GM10847 (cell line): Measurements from ENCODE around the gene NKD1.

ENCODE experiments used
- POLR2A ChIP-seq: IDR thresholded peaks from 2 replicates; pipeline ENCODE4 v1.6.1; 2011; ENCODE audit not compliant: insufficient read length; ENCODE audit errors: extremely low read depth

Gene NKD1

DNA sequence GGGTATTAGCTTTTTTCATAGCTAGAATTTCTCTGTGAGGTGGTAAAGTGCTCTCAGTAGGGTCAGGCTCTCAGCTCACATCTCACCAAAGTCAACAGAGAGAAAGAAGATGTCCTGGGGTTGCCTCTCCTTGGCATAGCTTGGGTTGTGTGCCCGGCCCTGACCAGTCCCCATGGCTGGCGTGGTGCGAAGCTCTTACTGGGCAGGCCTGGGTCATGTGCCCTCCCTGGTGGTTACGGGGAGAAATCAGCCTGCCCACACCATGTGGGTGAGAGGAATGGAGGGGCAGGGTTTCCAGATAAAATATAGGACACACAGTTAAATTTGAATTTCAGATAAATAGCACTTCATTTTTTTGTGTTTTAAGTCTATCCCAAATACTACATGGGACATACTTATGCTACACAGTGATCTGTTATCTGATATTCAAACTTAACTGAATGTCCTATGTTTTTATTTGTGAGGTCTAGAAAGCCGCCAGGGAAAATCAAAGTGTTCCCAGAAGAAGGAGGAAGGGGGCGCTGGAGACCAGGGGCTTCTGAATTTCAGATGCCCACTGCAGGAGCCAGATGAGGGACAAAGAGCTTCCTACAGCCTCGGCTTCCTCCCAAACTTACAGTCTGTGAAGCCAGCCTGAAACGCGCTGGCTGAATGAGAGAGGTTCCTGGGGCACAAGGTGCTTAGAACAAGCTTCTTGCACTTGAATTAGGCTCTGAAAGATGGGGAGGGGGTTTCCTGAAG, 45.4 kb downstream of the NKD1 start:
- TF ChIP-seq POLR2A: no peak

DNA sequence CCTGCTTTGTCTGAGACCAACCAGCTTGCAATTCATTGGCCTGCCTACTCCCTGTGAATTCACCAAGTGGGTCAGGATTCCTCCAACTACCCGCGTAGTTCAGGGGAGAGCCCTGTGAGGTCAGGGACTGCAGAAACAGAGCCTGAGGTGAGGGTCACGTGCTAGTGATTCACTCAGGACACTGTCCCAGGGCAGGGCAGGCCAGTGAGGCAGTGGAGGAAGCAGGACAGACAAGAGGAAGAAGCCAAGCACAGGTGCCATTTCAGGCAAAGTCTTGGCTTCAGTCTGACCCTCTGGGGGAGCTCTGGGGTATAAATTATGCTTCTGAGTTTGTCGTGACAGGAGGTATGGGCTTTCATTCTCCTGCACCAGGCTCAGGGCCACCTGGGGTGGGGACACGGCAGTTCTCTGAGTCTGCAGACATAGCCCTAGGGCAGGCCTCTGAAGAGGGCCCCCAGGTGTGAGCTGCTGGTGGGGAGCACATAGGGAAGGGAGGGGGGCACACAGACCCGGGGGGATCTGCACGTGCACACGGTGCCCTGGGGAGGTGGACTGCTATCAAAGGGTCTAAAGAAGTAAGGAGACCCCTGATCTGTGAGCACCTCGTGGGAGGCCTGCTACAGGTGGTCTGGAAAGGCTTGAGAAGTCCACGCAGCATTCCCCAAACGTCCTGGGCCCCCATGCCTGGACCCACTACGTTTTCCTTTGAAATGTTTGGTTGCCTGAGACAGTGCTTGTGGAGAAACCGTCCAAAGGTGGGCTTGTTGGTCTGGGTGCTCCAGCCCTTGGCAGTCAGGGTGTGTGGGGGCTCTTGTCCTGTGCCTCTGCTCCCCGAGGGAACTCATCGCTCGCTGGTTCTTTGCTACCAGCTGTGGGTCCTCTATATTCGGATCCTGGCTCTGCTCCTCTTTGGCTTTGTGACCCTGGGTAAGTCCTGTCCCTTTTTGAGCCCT, 46.4 kb downstream of the NKD1 start:
- no peak for TF ChIP-seq POLR2A

DNA sequence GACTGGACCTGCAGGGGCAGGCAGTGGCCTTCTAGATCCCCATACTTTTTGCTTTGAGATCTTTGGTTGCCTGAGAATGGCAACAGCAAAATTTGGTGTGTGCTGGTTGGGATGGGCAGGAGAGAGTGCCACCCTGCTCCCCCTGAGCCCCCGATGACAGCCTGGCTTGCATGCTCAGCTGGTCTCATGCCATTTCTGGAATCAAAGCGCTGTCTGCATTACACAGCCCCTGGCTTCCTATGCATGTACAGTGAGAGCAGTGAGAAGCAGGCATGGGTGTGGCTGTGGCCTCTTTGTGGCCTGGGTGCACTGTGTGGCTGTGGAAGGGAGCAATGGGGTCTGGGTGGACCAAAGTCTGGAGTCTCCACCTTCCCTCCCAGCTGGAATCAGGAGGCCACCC, 47.7 kb downstream of the NKD1 start:
- TF ChIP-seq POLR2A: no peak

DNA sequence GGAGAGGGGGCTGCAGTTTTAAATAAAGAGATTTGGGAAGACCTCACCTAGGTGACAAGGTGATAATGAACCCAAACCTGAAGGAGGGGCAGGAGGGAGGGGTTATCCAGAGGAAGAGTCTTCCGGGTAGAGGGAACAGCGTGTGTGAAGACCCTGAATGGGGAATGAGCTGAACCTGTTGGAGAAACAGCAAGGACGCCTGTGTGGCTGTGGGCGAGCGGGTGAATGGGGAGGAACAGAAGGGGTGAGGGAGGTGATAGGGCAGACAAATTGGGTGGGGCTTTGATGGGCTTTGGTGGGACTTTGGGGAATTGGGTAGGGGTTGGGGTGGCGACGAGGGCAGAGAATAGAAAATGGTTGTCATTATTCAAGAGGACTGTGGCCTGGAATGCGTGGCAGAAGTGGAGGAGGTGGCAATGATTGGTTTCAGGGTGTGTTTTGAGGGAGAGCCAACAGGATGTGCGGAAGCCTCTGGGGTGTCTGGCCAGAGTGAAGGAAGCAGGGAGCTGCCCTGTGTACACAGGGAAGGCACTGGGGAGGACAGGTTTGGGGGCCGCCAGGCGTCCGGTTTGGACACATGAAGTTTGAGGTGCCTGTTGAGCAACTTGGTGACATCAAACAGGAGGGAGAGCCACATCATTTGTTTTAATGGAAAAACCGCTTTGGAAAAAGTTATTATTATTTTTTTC, 48.7 kb downstream of the NKD1 start:
- no peak for TF ChIP-seq POLR2A

DNA sequence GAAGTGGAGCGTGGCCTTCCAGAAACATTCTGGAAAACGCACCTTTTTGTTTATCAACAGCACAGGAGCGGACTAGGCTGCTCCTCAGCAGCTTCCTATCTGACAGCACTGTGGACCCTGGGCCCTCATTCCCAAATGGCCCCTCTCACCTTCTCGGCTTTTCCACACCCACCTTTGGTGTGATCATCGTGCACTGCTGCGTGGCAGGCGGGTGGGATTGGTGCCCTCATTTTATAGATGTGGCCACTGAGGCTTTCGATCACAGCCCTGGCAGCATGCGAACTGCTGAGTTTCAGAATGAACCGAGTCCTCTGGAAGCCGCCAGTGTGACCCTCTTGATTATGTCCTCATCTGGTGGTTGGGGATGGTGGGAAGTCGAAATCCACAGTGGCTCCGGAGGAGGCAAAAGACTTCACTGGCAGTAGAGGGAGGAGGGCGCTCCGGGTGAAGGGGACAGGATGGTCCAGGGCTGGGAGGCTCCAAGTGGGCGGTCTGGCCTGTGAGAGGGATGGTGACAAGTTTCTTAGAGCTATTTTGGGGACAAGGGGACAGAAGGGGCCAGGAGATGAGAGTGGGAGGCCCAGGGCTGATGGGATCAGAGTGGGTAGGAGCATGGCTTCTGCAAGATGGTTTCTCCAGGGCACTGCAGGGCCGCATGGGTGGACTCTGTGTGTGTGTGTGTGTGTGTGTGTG, 49.5 kb downstream of the NKD1 start:
- TF ChIP-seq POLR2A: no peak

DNA sequence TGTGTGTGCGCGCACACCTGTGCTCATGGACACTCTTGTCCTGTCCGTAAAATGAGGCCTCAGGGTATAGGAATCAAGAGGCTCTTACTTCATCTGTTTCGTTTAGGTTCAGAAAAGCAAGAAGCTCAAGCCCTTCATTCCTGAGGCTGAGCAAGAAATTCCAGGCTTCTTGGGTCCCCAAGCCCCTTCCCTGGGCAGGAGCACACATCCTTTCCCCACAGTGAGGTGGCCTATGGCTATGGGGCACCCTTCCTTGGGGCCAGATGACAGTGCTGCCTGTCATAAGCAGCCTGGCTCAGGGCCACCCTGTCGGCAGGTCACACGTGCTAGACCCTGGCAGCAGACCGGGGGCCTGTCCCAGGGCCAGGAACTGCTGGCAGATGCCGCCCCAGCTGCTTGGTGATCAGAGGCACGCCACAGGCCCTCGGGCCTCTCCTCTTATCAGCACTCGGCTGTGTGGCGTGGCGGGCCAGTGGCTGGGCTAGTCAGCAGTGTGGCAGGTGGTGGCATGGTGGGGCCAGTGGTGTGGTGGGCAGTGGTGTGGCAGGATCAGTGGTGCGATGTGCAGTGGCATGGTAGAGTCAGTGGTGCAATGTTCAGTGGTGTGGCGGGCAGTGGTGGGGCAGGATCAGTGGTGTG, 50.2 kb downstream of the NKD1 start:
- no peak for TF ChIP-seq POLR2A

DNA sequence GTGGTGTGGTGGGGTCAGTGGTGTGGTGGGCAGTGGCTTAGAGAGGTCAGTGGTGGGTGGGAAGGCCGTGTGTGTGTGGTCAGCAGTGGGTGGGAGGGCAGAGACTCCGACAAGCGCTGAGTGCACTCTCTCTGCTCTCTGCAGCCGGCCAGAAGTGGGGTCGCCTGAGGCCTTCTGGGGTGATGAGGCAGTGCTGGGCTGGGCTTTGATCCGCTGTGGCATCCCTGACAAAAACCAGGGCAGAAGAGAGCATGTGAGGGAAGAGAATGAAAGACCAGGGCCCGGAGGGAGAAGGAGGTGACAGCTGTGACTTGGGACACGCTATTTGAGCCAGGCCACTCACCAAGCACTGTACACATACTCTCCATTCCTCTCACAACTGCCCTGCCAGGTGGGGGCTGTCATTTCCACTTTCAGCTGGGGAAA, 50.8 kb downstream of the NKD1 start:
- no peak for TF ChIP-seq POLR2A

DNA sequence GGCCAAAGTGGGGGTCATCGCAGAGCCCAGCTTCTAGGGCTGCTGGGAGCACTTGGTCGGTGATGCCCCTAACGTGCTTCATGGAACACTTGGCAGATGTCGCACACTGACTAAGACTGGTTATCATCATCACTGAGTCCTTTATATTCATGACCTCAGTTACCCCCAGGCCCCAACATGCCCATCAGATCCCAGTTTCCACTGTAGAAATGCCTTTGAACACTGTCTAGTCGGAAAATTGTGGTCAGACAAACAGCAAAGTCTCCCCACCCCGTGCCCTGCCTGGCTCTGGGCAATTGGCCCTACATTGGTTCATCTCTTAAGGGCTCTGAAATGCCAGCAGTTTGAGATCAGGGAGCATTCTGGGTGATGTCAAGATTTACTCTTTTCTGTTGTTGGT, 51.3 kb downstream of the NKD1 start:
- no peak for TF ChIP-seq POLR2A

DNA sequence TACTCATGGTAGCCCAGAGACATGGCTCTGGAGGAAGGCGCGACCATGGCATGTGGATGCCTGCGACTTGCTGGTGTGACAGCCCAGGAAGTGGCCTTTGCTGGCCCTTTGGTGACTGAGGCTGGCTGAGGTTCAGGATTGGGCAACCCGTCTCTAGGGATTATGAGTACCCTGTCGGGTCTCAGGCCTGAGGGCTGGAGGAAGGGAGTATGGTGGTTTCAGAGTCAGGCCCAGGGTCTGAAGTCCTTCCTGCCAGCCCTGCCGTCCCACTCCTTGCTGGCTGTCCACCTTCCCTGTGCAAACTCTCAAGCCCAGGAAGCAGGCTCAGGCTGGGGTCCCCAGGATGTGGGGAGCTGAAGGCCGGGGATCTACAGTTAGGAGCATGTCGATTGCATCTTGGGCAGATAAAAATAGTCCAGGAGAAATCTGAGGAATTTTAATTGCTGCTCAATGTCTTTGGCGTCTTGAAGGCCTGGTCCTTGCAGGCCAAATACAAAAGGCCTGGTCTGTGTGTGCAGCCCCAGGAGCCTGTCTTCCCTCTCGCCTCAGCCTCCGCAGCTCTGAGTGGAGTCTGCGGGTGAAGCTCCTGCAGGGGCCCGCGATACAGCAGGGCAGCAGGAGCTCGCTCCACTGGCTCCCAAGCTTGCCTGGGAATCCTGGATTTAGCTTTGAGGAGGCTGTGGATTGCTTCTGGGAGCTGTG, 52.5 kb downstream of the NKD1 start:
- TF ChIP-seq POLR2A: no peak

DNA sequence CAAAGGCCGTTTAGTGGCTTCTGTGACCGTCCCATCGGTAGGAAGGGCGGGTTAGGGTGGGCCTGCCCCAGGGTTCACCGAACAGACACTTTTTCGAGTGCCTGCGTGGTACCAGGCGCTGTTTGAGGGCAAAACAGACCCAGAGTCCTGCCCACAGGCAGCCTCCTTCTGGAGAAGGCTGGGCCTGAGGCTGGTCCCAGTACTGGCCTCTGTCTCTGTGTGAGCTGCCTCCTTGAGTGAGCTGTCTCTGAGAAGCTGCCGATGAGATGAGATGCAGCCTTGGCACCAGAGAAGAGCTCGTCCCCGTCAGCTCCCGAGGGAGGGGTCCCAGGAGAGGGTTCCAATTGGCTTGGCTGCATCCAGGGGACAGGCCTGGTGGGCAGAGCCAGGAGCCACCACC, 53.1 kb downstream of the NKD1 start:
- no peak for TF ChIP-seq POLR2A

DNA sequence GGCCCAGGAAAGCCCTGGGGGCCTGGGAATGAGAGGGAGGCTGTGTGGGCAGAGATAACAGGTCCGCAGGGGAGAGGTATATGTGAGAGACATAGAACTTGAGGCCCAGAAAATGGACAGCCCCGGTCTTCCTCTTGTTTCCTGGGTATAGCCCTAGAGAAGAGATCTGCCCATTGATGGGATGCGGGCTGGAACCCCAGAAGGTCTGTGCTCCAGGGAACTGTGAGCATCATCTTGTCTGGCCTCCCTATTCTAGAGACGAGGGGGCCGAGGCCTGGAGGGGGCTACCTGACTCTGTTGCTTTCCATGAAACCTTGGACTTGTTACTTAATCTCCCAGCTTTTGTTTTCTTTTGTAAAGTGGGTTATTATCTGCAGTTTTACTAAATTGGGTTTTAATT, 53.9 kb downstream of the NKD1 start:
- TF ChIP-seq POLR2A: no peak

DNA sequence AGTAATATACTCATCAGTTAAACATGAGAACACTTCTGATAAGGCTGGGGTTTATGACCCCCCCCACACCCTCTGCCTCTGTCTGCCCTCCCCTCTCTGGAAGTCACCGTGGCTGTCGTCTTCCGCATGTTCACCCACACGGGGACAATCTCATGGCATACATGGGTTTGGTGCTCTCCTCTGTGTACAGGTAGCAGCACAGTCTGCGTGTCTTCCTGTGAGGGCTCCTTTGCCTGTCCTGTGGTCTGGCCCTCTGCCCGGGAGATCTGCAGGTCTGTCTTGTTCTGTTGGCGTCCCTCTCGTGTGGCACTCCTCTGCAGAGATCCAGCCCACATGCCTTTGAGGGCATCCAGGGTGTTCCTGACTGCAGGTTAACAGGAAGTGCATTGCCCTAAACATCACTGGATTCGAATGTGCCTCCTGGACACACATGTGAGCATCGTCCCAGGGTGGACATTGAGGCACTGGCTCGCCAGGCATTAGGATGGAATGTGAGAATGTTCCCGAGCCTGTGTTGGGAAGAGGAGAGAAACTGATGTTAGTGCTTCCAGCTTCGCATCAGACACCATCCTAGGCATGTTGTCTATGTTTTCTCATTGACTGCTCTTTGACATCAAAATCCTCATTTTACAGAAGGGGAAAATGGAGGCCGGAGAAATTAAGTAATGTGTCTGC, 54.5 kb downstream of the NKD1 start:
- TF ChIP-seq POLR2A: no peak

DNA sequence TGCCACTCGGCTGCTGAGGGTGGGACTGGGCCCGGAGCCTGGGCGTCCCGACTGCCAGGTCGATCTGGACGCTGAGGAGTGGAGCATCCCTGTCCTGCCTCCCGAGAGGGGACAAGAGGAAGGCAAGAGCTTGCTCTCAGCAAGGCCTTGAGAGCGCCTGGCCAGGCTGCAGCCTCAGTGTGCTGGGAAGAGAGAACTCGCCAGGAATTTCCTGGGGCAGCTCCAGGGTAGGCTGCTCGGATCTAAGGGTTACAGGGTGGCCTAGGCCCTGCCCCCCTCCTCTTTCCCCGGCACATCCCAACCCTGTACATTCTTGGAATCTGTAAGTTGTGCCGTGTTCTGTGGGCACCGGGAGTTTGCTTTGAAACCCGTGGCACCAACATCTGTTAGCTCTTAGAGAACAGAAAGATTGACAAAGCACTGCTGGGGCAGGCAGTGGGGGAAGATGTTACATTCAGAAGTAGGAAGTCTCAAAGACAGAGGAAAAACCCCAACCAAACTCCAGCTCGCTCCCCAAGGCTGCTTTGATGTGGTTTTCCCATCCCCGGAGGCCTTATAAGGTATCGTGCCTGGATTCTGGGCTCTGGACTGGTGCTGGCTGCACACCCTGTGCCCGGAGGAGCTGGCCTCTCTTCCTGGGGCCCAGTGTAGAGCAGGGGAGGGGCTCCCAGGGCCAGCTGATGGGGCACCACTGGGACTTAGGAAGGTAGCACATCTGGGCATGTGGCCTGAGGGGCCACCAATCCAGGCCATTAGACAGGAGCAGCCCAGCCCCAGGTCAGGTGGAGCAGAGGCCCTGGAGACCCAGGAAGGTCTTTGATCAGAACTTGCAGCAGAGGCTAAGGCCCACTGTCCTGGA, 55.2 kb downstream of the NKD1 start:
- no peak for TF ChIP-seq POLR2A

DNA sequence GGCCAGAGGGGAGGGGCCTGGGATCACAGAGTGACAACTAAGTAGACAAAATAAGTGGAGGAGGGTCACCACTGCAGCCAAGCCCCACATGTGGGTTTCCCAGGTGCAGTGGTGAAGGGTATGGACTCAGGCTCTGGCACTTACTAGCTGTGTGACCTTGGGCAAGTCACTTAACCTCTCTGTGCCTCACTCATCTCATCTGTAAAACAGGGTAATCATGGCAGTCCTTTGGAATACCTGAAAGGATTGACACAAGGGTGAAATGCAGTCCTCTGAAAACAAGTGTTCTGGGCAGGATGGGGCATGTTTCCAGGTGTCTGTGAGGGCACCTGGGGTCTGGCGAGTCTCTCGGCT, 55.8 kb downstream of the NKD1 start:
- TF ChIP-seq POLR2A: no peak
